GM19395 (cell line): Measurements from ENCODE around the gene IGFBP1.
"Not testable (repeated sequence)": the region's sequence is repeated elsewhere in the genome, so short reads cannot be mapped to it uniquely, and the experiment has no call there.

ENCODE experiments used
- ATAC-seq: cut with Tn5 transposase; IDR thresholded peaks from one replicate; pipeline ENCODE4 v1.9.1; 2021; ENCODE audit warnings: mild to moderate bottlenecking, moderate library complexity; ENCODE audit not compliant: unreplicated experiment

IGFBP1 gene

DNA sequence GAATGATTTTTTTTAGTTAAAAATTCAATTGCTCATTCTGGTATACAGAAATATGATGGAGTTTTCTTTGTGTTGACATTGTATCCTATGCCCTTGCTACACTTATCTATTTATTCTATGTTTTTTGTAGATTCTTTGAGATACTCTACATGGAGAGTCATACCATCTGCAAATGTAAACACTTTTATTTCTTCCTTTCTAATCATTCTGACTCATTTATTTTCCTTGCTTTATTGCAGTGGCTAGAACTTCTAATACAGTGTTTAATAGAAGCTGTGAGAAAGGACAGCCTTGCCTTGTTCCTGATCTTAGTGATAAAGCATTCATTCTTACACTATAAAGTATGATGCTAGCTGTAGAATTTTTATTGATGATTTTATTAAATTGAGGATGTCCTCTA, 42.7 kb downstream of the IGFBP1 start:
- ATAC-seq: no peak

DNA sequence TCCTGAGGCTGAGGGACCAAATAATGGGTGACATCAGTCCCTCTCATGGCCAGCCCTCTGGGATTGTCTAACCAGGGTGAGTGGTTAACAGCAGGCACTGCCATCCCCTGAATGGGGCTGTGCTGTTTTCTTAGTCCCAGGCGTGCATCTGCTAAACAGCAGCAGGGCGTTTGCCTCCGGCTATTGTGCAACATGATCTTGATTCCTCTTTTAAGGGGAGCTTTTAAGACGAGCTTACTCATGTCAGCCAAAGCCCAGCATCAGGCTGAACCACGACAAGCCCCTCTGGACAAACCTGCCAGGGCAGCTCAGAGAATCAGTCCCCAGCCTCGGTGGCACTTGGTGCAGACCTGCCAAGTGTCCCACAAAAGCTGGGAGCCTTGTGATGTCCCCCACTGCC, 49.0 kb downstream of the IGFBP1 start:
- ATAC-seq: no peak

DNA sequence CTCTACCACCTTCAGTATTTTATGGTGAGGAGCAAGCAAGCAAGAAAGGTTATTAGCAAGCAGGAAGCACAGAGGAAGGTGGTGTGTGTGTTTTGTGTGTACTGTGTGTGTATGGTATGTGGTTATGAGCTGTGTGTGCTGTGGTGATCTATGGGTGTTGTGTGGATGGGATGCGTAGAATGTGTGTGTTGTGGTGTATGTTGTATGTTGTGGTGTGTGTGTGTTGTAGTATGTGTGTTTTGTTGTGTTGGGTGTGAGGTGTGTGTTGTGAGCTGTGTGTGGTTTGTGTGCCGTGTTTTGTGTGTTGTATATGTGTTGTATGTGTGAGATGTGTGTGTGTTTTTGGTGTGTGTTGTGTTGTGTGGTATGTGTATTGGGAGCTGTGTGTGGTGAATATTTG, 49.6 kb downstream of the IGFBP1 start:
- no peak for ATAC-seq

DNA sequence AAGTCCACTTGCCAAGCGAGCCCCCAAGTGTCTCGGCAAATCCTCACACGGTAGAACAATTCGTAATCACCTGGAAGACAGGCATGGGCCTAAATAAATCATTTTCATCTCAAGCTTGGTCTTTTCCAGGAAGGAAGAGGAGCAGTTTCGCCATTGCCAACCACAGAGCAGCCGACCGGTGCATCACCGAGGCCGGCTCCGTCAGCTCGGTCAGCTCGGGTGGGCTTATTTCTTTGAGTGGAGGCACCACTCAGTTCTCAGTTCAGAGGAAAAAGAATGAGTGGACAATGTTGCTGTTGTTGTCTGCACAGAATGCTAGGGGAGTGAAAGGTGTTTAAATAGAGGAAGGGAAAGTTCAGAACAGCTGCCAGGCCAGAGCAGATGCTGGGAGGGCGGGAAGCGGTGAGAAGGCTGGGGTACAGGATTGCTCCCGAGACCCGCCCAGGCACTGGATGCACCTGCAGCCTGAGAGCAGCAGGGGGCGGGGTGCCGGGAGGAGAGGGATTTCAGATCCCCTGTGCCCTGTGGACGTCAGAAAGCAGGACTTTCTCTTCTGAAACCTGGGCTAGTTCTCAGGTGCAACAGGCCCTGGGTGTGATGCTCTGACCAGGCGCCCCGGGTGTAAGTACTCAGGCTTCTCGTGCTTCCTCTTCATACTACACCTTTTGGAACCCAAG, 50.5 kb downstream of the IGFBP1 start:
- ATAC-seq: no peak

DNA sequence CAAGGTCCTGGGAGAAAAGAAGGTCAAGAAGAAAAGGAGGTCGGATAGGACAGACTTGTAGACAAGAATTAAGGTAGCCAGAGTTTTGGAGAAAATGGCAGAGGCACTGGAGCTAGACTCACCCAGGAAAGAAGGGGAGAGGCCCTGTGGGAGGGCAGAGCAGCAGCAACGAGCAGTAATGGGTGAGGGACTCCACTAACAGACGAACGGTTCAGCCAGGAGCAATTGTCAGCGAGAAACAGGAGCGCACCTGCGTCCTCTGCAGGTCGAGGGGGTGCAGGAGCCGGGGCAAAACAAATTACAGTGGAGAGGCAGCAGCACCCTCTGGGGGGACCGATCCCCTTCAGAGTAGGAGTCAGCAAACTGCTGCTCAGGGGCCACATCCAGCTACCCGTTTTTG, 51.3 kb downstream of the IGFBP1 start:
- no peak for ATAC-seq

DNA sequence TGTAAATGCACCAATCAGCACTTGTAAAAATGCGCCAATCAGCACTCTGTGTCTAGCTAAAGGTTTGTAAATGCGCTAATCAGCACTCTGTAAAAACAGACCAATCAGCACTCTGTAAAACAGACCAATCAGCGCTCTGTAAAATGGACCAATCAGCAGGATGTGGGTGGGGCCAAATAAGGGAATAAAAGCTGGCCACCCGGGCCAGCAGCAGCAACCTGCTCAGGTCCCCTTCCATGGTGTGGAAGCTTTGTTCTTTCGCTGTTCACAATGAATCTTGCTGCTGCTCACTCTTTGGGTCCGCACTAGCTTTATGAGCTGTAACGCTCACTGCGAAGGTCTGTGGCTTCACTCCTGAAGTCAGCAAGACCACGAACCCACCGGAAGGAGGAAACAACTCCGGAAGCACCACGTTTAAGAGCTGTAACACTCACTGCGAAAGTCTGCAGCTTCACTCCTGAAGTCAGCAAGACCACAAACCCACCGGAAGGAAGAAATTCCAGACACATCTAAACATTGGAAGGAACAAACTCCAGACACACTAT, 52.0 kb downstream of the IGFBP1 start:
- not testable (repeated sequence) for ATAC-seq

DNA sequence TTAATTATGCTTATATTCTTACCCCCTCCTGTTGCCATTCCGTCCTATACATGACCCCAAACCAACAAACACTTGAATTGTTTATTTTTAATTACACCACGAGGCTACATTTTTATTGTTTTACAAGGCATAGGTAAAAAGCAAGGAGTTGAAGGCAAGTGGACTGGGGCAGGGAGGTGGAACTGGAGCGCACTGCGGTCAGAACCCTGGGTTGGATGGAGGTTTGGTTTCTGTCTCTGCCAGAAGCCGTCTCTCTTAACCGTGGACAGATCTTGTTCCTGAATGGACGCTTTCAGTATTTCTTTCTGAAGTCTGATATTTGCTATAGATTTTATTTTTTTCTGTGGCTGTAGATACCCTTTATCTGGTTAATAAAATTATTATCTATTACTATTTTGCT, 52.7 kb downstream of the IGFBP1 start:
- ATAC-seq: no peak
